ENCODE results near the gene SLC33A1.

Gene SLC33A1

GRCh38 chr3:155809181-155809580 is 45.0 kb downstream of the SLC33A1 start:
- no peaks in the 10 kb centered on the region for H3K9me3 ChIP-seq (ENCODE audit: insufficient read depth, low read length, severe bottlenecking)
- no peak for ATAC-seq (ENCODE audit: insufficient read depth, low read depth)
- no peaks in the 10 kb centered on the region for H3K36me3 ChIP-seq (ENCODE audit: insufficient read depth, low read length)
- no peak for DNase-seq
- no peak overlapping the region for H2AFZ ChIP-seq (ENCODE audit: low read depth, low read length)
- no peaks in the 10 kb centered on the region for H3K79me2 ChIP-seq (ENCODE audit: insufficient read depth, low read length)
- no peak overlapping the region for H3K27ac ChIP-seq (ENCODE audit: low read length)
- H3K4me3 ChIP-seq (ENCODE audit: low read depth in 1 of 2, low read length in 2 of 2), result no peak overlapping the region
- TF ChIP-seq EZH2 (IDR thresholded peaks at IDR 0.05; ENCODE audit: borderline replicate concordance, low read depth, low read length, severe bottlenecking) (no peak), CTCF (IDR thresholded peaks at IDR 0.05; ENCODE audit: borderline replicate concordance, extremely low read depth, low read length, poor library complexity, severe bottlenecking) (no peak)
- peaks cover 19% of the 10 kb centered on the region for H3K4me1 ChIP-seq (ENCODE audit: insufficient read depth, low read length)
- H4K20me1 ChIP-seq (ENCODE audit: insufficient read depth, low read length), result no peaks in the 10 kb centered on the region
- H3K27me3 ChIP-seq (ENCODE audit: insufficient read depth, low read length, poor library complexity), result no peaks in the 10 kb centered on the region
- H3K9ac ChIP-seq (ENCODE audit: low read depth, low read length), result no peak overlapping the region
- no peak overlapping the region for H3K4me2 ChIP-seq (ENCODE audit: insufficient read depth, low read length)

GRCh38 chr3:155807823-155808222 is 46.4 kb downstream of the SLC33A1 start:
- no peak for ATAC-seq (ENCODE audit: insufficient read depth, low read depth)
- TF ChIP-seq EZH2 (IDR thresholded peaks at IDR 0.05; ENCODE audit: borderline replicate concordance, low read depth, low read length, severe bottlenecking) (no peak), CTCF (IDR thresholded peaks at IDR 0.05; ENCODE audit: borderline replicate concordance, extremely low read depth, low read length, poor library complexity, severe bottlenecking) (no peak)
- no peak for DNase-seq
- Histone ChIP-seq H3K4me1 (ENCODE audit: insufficient read depth, low read length) (peaks cover 19% of the 10 kb centered on the region), H3K4me2 (ENCODE audit: insufficient read depth, low read length) (no peak overlapping the region), H3K9ac (ENCODE audit: low read depth, low read length) (no peak overlapping the region), H4K20me1 (ENCODE audit: insufficient read depth, low read length) (no peaks in the 10 kb centered on the region), H3K4me3 (ENCODE audit: low read depth in 1 of 2, low read length in 2 of 2) (no peak overlapping the region), H3K36me3 (ENCODE audit: insufficient read depth, low read length) (no peaks in the 10 kb centered on the region), H3K27me3 (ENCODE audit: insufficient read depth, low read length, poor library complexity) (no peaks in the 10 kb centered on the region), H3K79me2 (ENCODE audit: insufficient read depth, low read length) (no peaks in the 10 kb centered on the region), H3K27ac (ENCODE audit: low read length) (no peak overlapping the region), H3K9me3 (ENCODE audit: insufficient read depth, low read length, severe bottlenecking) (no peaks in the 10 kb centered on the region), H2AFZ (ENCODE audit: low read depth, low read length) (no peak overlapping the region)

DNA sequence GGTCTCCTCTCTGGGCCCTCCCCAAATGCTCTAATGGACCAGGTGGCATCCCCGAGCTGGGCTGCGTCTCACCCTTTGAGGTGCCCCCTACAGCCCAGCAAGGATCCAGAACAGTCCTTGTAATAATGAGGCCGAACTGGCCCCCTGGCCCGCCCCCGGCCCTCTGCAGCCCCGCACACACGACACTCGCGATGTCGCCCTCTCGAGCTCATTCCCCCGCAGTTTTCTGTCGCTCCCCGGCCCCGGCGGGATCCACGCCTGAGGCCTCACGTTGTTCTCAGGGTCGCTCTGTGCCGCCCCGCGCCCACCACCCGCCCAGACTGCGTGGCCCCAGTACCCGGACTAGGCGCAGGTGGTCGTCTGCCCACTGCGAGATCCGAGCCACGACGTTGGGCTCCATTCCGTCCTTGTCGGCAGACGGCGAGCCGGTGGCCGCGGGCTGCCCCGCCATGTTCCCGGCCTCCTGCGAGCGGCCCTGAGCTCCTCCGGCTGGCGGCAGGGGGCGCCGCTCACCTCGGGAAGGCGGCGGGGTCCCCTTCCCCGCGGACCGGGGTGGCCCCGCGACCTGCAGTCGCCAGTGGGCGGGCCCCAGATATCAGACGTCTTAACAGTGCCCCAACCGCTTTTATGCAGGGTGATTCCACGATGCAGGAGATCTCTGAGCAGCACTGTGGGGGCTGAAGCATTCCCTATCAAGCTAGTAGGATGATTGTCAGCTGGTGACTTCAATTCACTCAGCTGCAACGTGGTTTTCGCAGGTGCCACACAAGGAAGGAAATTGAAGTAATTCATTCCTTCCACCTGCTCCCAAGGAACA is 48.2 kb downstream of the SLC33A1 start, which contains the start of gene C3orf33:
Gene C3orf33, minus strand, starts transcription at position 477 of the 817 bp plus-strand sequence. Its CDS starts 26 bp downstream, at position 451.
- peak within 1 kb of the TSS; percentile 96 for H3K4me2 ChIP-seq (ENCODE audit: insufficient read depth, low read length)
- no peaks in the 10 kb centered on the region for H3K27me3 ChIP-seq (ENCODE audit: insufficient read depth, low read length, poor library complexity)
- H3K9ac ChIP-seq (ENCODE audit: low read depth, low read length), result peak within 1 kb of the TSS; percentile 74
- H3K27ac ChIP-seq (ENCODE audit: low read length), result peak within 1 kb of the TSS; percentile 73
- peak within 1 kb of the TSS; percentile 58 to 82; a peak in 3 of 4 replicates for H3K4me3 ChIP-seq (ENCODE audit: low read depth in 1 of 2, low read length in 2 of 2)
- H2AFZ ChIP-seq (ENCODE audit: low read depth, low read length), result peak within 1 kb of the TSS; percentile 91
- H4K20me1 ChIP-seq (ENCODE audit: insufficient read depth, low read length), result no peaks in the 10 kb centered on the region
- peaks cover 19% of the 10 kb centered on the region for H3K4me1 ChIP-seq (ENCODE audit: insufficient read depth, low read length)
- DNase-seq, result peak; percentile 76
- no peak for TF ChIP-seq EZH2 (IDR thresholded peaks at IDR 0.05; ENCODE audit: borderline replicate concordance, low read depth, low read length, severe bottlenecking)
- TF ChIP-seq CTCF (IDR thresholded peaks at IDR 0.05; ENCODE audit: borderline replicate concordance, extremely low read depth, low read length, poor library complexity, severe bottlenecking), result peak; percentile 92
- no peaks in the 10 kb centered on the region for H3K79me2 ChIP-seq (ENCODE audit: insufficient read depth, low read length)
- no peaks in the 10 kb centered on the region for H3K36me3 ChIP-seq (ENCODE audit: insufficient read depth, low read length)
- peak; percentile 94 for ATAC-seq (ENCODE audit: insufficient read depth, low read depth)
- H3K9me3 ChIP-seq (ENCODE audit: insufficient read depth, low read length, severe bottlenecking), result no peaks in the 10 kb centered on the region

Data from DND-41 (cell line).